A673 (cell line): ENCODE measurements around the gene SEMA4F.

ENCODE experiments used
- CTCF ChIP-seq: fragments of 300-800, 200-600 bp; sonication (generic); conservative IDR thresholded peaks from 2 replicates; pipeline ENCODE4 v1.5.1; 2017; ENCODE audit warnings: low read depth, mild to moderate bottlenecking, antibody characterized with exemption, low read length, moderate library complexity, mixed read lengths
- EZH2 ChIP-seq: fragments of 200-600 bp; sonication (generic); IDR thresholded peaks from 2 replicates; pipeline ENCODE4 v1.6.1; 2017; ENCODE audit warnings: borderline replicate concordance, low read depth, mild to moderate bottlenecking, mixed read lengths, antibody characterized with exemption, low read length; ENCODE audit not compliant: poor library complexity, severe bottlenecking

GRCh38 chr2:74695663-74696062 lies 41.6 kb downstream of the SEMA4F start:
- TF ChIP-seq CTCF (no peak), EZH2 (no peak)
